LoVo (cell line): ENCODE results near the gene FUCA2.
"Not testable (repeated sequence)": the region's sequence is repeated elsewhere in the genome, so short reads cannot be mapped to it uniquely, and the experiment has no call there.

ENCODE experiments used
- DNase-seq: peaks from one replicate; pipeline ENCODE4 v3.0.0-alpha.2; 2016; ENCODE audit warnings: low spot score

FUCA2 gene

DNA sequence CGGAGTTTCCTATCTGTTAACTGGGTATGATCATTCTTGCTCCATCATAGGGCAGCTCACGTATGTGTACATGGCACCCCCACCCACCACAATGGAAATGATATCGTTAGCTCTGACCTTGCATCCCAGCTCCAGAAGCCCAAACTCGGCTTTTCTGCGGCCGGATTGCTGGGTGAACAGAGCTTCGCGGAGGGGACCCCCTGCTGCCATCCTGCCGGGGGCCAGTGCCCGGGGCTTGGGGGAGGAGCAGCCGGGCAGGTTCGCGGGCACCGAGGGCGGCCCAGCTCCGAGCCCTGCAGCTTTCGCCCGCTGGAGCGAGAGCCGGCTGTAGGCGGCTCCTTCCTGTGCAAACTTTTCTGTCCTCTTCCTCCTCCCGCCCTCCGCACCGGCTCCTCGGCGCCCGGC is 24.9 kb upstream of the FUCA2 start:
- peak; percentile 34 for DNase-seq

GRCh38 chr6:143535189-143535614 is 23.7 kb upstream of the FUCA2 start:
- no peak for DNase-seq

GRCh38 chr6:143531720-143532499 is 20.4 kb upstream of the FUCA2 start:
- peak; percentile 15 for DNase-seq

- DNase-seq, result no peak
Observed at GRCh38 chr6:143529095-143529494, 17.6 kb upstream of the FUCA2 start.

GRCh38 chr6:143528164-143528811 is 16.8 kb upstream of the FUCA2 start:
- no peak for DNase-seq

- no peak for DNase-seq
Observed at GRCh38 chr6:143527677-143528076, 16.2 kb upstream of the FUCA2 start.

DNA sequence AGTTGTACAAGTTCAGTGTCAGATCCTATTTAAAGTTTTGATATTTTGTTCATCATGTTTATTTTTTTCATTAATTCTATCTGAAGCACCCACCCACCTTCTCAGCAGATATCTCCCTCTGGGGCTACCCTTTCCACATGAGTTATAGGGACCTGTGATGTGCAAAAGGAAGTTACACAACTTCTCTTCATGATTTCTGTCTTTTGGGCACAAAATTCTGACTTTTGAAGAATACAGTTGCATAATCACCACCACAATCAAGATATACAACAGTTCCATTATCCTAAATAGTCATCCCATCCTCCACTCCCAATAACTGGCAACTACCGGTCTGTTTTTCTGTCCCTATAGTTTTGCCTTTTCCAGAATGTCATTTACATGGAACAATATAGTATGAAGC is 13.8 kb upstream of the FUCA2 start:
- no peak for DNase-seq

DNA sequence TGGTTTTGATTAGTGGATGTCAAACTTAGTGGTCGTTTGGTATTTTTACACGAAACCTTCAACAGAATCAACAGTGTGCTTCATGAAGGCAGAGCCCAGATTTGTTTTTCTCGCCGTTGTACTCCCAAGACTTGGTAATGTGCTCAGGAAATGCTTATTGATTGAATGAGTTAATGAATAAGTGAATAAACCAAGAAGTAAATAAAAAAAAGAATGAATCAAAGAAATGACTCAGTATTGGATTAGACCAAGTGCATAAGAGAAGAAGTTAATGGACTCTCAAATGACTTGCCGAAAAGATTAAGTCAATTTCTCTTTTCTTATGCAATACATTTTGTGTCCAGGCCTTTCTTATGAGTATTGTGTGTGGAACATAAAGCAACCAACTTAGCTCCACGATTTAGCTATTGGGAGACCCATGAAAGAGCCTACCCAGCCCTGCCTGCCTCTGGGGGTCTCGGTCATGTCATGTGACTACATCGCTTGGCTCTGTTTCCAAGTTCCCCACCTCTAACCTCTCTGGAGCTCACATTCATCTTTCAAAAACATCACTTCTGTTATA is 10.6 kb upstream of the FUCA2 start:
- DNase-seq, result no peak

DNA sequence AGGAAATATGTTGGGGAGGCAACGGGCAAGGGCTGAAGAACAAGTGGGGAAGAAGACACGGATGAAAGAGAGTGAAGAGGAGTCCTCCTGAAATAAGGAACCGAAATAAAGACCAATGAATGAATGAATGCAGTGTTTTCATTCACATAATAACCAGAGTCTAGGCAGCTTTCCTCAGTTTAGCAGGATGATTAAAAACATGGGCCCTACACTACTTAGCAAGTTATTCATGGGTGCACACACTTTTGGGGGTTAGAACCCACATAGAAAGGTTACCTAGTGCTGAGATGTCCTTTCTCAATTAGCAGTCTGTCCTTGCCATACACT is 5.9 kb upstream of the FUCA2 start:
- no peak for DNase-seq

DNA sequence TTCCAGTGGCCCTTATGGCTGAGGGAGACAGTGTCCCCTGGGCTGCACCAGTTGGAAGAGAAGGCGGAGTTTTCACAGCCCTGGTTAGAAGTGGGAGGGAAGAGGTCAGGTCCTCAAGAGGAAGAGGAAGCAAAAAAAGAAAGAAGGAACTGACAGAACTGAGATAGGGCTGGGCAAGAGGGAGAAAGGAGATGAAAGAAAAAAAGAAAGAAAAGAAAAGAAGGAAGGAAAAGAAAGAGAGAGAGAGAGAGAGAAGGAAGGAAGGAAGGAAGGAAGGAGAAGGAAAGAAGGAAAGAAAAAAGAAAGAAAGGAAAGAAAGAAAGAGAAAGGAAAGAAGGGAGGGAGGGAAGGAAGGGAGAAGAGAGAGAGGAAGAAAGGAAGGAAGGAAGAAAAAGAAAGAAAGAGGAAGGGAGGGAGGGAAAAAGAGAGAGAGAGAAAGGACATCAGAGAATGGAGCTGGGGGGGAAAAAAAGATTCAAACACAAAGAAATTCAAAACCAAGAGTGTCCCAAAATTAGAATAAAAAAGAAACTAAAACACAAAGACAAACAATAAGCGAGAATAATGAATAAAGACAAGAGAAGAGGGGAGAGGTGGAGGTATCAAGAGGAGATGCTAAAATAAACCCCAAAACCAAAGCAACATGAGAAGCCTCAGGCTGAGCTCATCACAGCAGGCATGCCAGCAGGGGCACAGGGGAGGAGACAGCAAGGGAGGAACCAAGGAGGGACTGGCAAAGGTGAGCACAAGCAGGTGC is 5.3 kb upstream of the FUCA2 start:
- no peak for DNase-seq

- no peak for DNase-seq
Observed at GRCh38 chr6:143515766-143516355, 4.3 kb upstream of the FUCA2 start.

DNA sequence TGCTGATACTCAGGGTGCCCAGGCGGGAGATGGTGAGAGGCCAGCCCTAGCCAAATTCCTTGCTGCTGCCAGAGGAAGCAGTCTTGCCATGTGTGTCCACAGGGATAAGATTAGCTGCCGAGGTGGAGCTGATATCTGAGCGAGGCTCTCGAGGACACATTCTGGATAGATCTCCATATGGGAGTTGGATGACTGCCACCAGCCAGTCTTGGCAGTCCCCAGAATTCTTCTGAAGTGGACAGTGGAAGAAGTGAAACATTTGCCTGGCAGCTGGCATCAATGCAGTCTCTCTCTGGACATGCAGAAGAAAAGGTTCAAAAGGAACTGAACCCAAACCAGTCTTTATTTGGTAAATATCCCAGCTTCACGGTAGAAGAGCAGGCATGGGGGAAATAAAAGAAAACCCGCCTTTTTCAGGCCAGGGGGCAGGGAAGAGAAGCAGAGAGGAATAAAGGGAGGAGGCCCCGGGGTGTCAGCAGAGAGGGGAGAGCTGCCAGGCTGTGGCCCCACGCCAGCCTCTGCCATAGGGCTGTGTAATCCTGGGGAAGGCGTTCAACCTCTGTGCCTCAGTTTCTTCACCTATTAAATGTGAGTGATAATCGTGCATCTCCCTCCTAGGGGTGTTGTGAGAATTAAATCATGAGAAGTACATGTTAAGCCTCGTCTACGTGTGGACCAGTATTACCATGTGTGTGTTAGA is 3.7 kb upstream of the FUCA2 start:
- no peak for DNase-seq

GRCh38 chr6:143513410-143513809 is 1.9 kb upstream of the FUCA2 start:
- DNase-seq, result no peak

DNA sequence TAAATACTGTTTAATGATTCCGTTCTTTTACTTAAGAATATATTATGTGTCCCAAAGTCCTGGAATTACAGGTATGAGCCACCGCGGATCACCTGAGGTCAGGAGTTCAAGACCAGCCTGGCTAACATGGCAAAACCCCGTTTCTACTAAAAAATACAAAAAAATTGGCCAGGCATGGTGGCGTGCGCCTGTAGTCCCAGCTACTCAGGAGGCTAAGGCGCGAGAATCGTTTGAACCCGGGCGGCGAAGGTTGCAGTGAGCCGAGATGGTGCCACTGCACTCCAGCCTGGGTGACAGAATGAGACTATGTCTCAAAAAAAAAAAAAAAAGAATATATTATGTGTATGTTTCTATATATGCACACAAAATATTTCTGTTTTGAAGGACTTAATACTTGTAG is 1.2 kb downstream of the FUCA2 start:
- DNase-seq, result not testable (repeated sequence)

GRCh38 chr6:143507358-143508145 is 4.0 kb downstream of the FUCA2 start:
- no peak for DNase-seq

GRCh38 chr6:143506620-143507019 is 4.9 kb downstream of the FUCA2 start:
- no peak for DNase-seq

GRCh38 chr6:143506199-143506598 is 5.3 kb downstream of the FUCA2 start:
- DNase-seq, result no peak

DNA sequence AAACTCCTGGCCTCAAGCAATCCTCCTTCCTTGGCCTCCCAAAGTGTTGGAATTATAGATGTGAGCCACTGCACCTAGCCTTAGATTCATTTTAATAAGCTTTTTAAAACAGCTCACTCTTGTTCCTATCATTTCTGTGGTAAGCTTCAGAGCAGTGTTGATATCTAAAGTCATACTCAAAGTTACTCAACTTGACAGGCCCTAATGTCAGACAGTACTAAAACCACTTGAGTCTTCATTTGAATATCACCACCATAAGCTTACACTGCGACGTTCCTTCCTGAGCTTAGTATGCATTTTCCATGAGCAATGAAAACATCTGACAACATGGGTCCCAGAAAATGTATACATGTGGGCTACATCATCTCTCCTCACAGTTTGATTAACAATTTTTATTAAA is 6.0 kb downstream of the FUCA2 start:
- DNase-seq, result no peak

- DNase-seq, result no peak
Observed at GRCh38 chr6:143505111-143505510, 6.4 kb downstream of the FUCA2 start.

GRCh38 chr6:143504369-143504768 is 7.2 kb downstream of the FUCA2 start:
- DNase-seq, result no peak

- DNase-seq, result no peak
Observed at GRCh38 chr6:143501851-143502250, 9.7 kb downstream of the FUCA2 start.
